GM19035 (cell line): Measurements from ENCODE around the gene C3.

ENCODE experiments used
- ATAC-seq: cut with Tn5 transposase; IDR thresholded peaks from one replicate; pipeline ENCODE4 v1.9.1; 2021; ENCODE audit not compliant: unreplicated experiment

Gene C3

DNA sequence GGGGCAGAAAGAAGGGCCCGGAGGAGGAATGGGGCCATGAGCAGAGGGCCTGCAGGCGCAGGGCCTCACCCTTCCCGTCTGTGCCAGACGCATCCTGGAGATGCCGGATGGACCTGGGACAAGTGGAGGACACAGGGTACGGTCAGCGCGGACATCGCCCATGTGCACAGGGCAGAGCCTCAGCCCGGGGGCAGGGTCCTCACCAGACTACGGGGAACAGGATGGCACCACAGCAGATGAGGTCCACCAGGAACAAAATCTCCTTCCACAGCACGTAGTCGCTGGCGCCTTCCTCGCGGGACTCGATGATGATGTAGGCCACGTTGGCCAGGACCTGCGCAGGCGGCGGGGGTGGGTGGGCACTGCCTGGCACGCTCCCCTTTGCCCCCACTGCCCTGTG, 11.4 kb upstream of the C3 start:
- ATAC-seq = no peak

DNA sequence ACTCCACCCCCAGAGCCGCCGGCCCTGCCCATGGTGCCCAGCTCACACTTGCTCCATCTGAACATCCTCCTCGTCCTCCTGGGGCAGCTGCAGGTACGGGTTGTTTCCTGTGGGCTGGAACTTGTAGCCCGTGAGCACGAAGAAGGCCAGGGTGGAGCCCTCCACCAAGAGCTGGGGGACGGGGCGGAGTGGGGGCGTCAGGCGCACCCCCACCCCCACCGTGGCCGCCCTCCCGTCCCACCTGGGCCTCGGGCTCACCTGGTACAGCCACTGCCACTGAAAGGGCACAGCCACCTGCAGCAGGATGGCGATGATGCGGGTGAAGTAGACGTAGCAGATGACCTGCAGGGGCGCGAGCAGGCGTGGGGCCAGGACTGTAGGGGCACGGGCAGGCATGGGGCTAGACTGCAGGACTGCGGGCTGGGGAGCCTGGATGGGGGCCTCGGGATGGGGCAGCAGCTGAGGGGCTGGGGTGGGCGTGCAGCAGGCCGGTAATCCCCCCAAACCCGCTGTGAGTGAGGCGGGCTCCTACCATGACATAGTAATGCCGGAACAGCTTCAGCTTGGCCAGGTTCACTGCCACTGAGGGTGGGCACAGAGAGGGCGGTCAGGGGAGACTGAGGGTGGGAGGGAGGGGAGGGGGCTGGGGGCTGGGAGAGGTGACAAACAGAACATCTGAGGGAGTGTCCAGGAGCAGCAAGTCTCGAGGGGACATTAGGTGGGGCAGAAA, 10.7 kb upstream of the C3 start:
- no peak for ATAC-seq

DNA sequence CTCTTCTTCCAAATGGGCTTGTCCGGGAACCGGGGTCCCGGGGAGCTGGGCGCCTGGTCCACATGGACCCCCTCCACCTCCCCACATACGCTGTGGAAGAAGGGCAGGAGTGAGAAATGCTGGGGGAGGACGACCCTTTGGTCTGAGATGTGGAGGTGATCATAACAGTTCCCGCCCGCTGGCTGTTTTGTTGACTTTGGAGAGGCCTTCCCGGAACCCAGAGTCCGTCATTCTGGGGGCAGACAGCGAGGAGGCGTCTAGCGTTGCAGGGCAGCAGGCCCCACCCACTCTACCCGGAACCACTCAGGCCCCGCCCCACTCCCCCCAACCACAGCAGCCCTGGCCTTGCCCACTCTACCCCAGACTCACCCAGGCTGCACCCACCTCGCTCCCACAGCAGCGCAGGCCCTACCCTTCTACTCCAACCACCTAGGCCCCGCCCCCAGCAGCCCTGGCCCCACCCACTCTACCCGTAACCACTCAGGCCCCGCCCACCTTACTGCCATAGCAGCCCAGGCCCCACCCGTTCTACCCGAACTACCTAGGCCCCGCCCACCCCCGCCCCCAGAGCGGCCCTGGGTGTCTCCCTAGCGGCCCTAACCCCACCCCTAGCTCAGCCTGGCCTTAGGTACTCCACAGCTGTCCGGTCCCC, 9.8 kb upstream of the C3 start:
- ATAC-seq = no peak

DNA sequence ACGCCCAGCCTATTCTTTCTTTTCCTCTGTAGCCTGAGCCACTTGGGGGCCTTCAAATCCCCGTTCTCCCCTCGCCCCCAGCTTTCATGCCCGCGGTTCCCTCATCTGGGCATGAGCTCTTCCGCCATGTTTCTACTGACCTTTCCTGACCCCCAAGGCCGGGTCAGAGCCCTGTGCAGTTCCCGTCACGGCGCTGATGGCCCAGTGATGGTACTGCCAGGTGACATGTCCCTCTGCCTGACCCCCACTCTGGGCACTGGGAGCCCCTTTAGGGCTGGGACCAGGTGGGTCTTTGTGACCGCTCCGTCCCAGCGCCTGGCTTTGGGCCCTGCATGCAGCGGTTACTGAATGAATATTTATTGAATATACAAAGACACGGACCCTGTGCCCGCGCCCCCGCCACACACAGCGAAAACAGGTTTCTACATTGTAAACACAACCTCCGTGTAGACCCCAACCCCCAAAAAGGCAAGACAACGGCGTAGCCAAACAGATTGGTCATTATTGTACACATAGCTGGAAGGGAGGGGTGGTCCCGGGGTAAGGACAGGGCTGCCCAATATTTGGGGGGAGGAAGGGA, 9.2 kb upstream of the C3 start:
- no peak for ATAC-seq

DNA sequence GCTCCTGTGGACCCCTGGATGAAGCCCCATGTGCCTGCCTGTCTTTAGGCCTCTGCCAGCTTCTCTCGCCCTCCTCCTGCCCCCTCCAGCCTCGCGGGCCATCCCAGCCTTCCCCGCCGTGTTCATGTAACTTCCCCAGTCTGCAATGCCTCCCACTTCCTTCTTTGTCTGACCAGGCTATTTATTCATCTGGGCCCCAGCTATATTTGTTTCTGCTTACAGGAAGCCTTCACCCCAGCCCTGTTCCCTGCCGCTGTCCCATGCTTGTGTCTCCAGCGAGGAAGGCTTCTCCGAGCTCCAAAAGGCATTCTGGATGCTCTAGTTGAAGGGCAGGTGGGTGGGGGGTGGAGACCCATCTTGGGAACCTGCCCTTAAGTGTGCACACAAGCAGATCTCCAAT, 7.9 kb upstream of the C3 start:
- ATAC-seq = no peak

DNA sequence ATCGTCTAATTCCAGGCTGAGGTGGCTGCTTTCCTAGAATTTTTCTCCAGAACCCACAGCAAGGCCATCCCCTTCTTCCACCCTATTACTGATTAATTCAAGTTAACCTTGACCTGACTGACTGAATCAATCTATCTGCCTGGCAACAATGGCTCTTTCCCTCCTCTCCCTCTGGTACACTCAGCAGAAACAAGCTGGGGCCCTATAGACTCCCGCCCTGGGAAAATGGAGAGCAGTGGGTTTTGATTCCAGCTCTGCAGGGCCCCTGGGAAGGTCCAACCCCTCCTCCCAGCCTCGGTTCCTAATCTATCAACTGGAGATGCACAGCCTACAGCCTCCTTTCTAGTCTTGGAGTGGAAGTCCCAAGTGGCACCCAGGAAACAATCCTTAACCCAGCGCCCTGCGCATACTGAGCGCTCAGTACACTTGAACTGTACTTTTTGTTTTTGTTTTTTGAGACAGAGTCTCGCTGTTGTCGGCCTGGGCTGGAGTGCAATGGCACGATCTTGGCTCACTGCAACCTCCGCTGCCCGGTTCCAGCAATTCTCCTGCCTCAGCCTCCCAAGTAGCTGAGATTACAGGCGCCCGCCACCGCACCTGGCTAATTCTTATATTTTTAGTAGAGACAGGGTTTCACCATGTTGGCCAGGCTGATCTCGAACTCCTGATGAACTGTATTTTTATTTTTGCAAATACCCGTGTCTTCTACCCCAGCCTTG, 5.2 kb upstream of the C3 start:
- no peak for ATAC-seq

DNA sequence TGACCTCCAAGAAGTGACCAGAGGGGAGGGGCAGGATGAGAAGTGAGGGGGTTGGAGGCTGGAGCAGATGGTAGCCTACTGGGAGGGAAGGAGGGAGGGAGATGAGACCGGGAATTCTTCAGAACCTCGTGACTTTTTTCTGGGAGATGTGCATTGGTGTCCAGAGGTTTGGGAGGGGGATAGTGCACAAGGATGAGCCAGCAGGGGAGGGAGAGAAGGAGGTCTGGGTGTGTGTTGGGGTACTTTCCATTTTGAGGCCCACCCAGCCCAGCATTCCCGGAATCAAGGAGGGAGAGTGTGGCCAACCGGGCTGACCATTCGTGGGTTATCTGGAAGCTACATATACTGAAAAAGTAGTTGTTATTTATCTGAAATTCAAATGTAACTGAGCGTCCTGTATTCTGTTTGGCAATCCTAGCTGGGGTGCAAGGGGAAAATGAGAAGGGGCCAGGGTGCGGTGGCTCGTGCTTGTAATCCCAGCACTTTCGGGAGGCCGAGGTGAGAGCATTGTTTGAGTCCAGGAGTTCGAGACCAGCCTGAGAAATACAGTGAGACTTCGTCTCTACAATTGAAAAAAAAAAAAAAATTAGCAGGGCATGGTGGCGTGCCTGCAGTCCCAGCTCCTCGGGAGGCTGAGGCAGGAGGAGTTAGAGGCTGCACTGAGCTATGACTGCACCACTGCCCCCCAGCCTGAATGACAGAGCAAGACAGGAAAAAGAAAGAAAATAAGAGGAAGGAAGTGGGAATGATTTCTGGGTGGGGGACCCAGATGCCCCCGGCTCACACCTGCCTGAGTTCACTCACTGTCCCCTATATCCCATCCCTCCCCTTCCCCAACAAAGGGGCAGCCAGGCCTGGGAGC, 4.4 kb upstream of the C3 start:
- ATAC-seq = no peak

DNA sequence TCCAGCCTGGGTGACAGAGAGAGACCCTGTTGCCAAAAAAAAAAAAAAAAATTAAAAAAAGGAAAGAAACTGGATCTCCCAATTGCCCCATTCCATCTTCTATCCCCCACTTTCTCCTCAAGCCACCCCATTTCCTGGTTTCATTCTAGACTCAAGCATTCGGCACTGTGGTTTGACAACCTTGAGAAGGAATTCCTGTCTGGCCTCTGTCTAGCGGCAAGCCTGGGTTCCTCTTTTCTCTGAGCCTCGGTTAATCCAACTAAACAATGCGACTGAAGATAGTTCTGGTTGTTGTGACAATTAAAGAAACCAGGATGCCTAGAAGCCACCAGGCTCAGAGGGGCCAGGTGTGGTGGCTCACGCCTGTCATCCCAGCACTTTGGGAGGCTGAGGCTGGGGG, 3.3 kb upstream of the C3 start:
- no peak for ATAC-seq

DNA sequence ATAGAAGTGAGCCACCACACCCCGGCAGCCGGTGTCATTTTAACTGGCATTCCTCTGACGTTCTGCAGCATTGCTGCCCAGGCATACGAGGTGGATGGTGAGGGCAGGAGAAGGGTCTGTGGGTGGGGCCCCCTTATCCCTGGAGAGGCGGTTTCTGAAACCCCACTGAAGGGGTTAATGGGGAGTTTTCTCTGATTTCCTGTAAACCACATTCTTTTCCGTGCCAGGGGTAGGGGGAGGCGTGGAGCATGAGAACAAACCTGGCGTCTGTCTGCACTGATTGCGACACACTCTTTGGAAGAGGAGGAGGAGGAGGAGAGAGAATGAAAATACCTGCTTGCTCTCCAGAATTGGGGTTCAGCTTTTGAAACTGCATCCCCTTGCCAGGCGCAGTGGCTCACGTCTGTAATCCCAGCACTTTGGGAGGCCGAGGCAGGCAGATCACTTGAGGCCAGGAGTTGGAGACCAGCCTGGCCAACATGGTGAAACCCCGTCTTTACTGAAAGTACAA, 2.7 kb upstream of the C3 start:
- ATAC-seq = no peak

DNA sequence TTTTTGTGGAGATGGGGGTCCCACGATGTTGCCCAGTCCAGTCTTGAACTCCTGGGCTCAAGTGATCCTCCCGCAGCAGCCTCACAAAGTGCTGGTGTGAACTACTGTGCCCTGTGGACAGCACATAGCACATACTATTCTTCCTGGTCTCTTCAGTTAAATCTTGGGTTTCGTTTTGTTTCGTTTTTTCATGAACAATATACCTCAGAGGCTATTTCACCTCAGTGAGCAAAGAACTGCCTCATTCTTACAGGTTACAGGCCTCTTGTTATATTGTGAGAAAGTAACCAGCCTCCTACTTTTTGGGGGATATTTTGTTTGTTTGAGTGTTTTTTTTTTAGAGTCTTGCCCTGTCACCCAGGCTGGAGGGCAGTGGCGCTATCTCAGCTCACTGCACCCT, 1.3 kb upstream of the C3 start:
- ATAC-seq = peak; percentile 71

DNA sequence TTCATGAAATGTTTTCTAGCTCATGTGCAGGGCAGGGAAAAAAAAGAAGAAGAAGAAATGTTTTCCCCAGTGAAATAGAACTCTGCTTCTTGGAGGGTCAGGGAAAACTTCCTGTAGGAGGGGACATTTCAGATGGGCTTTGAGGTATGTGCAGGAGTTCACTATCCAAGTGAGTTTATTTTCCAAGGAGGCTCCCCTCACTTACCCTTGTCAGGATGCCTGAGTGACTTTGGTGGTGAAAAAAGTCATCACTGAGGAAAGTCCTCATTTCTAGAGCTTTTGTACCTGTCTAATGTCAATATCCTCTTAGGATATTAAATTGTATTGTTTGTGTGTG, 656 bp upstream of the C3 start:
- no peak for ATAC-seq

DNA sequence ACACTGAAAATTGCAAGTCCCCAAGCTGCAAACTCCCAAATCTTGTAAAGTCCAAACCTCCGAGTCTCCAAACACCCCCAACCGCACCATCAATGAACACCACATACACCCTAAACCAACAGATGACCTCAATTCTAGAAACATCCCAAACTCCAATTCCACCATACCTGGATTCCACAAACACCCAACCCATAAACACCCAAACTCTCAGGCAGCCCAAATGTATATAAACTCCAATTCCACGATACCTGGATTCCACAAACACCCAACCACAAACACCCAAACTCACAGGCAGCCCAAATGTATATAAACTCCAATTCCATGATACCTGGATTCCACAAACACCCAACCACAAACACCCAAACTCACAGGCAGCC, 470 bp downstream of the C3 start:
- ATAC-seq = no peak

DNA sequence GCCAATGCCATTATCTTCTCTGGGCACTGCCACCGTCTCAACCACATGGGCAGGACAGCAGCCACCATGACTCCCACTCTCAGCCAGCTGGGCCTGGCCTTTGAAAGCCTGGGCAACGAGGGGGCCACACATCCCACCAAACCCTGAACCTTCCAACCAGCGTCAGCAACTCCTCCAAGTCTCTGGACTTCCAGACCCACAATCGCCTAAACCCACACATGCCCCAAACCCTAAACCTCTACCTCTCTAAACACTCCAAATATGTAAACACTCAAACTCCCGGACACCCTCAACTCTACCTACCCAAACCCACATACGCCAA, 949 bp downstream of the C3 start:
- no peak for ATAC-seq

DNA sequence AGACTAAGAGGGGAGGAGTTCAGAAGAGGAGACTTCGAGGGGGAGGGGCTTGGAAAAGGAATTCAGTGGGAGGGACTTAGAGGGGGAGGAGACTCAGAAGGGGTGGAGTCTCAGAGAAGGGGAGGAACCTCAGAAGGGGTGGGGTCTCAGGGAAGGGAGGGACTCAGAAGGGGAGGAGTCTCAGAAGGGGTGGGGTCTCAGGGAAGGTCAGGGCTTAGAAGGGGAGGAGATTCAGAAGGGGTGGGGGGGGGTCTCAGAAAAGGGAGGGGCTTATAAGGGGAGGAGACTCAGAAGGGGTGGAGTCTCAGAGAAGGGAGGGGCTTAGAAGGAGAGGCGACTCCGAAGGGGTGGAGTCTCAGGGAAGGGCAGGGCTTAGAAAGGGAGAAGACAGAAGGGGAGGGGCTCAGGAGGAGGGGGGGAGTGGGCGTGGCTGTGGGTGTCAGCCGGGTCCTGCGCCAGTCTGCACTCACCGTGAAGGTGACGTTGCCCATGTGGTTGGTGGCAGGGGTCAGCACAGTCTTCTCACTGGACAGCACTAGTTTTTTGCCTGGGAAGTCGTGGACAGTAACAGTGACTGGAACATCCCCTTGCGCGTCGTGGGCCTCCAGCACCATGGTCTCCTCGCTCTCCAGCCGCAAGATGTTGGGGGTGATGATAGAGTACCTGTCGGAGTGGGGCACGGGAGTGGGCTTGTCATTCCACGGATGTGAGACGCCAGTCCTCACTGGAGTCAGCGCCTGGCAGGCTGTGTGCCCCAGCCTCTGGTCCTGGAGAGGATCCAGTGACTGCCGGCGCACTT, 1.5 kb downstream of the C3 start:
- no peak for ATAC-seq

DNA sequence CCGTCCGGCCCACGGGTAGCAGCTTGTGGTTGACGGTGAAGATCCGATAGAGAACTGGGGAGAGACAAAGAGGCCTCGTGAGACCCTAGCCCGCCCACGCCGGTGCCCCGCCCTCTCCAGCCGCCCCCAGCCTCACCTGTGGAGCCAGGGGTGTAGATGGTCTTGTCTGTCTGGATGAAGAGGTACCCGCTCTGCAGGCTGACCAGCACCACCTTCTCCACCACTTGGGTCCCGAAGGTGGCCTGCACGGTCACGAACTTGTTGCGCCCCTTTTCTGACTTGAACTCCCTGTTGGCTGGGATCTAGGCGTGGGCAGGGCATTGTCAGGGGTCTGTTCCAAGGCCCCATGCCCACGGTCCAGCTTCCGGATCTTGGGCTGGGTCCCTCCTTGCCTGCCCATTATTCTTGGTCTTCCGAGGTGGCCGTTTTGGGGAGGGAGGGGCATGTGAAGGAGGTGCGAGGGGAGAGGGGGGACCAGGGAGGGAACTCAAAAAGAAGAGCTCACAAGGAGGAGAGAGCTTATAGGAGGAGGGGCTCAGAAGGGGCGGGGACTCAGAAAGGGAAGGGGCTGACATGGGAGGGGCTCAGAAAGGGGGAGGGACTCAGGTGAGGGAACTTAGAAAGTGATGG, 2.2 kb downstream of the C3 start:
- ATAC-seq = no peak

DNA sequence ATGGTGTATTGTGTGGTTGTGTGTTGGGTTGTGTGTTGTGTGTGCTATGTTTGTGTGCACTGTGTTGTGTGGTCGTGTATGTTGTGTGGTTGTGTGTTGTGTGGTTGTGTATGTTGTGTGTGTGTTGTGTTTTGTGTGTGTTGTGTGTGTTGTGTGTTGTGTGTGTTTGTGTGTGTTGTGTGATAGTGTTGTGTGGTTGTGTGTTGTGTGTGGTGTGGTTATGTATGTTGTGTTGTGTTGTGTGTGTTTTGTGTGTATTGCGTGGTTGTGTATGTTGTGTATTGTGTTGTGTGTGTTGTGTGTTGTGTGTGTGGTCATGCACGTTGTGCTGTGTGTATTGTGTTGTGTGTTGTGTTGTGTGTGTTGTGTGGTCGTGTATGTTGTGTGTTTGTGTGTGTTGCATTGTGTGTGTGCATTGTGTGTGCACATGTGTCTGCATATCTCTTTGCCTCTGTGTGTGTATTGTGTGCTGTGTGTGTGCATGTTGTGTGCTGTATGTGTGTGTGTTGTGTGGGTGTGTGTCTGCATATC, 2.9 kb downstream of the C3 start:
- ATAC-seq = no peak

DNA sequence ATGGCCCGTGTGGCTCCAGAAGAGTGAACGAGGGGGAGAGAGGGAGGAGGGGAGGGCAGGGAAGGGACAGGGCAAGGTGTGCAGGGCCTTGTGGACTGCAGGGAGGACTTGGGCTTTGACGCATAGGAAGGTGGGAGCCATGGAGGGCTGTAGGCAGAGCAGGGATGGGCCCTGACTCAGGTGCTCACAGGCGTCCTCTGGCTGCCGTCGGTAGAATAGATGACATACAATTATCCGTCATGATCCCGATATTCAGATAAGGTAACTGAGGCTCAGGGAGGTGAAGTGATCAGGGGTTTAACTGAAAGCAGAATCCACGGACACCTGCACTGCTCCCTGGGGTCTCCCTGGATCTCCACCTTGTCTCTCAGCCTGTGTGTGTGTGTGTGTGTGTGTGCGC, 3.4 kb downstream of the C3 start:
- ATAC-seq = no peak

DNA sequence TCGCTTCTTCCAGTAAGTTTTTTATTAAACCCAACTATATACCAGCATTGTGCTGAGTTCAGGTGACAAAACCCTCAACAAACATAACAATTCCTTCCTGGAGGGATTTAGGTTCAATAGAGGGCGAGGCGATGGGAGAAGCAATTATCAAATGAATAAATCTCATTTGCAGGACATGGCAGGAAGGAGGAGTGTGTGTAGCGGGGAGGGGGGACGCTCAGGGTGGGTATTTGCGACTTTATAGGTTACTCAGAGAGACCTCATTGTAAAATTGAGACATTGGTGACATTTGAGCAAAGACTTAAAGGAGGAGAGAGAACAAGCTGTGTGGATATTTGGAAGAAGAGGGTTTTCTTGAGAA, 3.9 kb downstream of the C3 start:
- ATAC-seq = no peak

DNA sequence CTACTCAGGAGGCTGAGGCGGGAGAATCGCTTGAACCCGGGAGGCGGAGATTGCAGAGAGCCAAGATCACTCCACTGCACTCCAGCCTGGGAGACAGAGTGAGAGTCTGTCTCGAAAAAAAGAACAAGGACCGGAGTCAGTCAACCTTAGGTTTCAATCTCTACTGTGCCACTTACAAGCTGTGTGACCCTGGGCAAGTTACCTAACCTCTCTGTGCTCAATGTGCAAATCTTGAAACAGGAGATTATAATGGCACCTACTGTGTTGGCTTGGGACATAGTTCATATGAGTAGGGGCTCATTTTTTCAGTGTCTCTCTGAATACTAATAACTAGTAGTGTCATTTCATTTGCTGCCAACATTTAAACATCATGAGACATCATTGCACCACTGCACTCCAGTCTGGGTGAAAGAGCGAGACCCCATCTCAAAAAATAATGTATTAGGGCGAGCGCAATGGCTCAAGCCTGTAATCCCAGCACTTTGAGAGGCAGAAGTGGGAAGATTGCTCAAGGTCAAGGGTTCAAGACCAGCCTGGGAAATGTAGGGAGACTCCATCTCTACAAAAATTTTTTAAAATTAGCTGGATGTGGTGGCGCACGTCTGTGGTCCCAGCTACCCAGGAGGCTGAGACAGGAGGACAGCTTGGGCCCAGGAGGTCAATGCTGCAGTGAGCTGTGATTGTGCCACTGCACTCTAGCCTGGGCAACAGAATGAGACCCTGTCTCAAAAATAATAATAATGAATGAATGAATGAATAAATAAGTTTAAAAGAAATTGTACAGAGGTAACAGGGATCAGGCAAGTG, 5.5 kb downstream of the C3 start:
- no peak for ATAC-seq
